ENCODE data around the gene OR1J1.

- TF ChIP-seq POLR2AphosphoS5 (IDR thresholded peaks at IDR 0.05) (no peak), CTCF (IDR thresholded peaks at IDR 0.05) (peak; percentile 45 to 71 (median 55)), POLR2A (IDR thresholded peaks at IDR 0.05) (no peak)
Measured at GRCh38 chr9:122498883-122499288, 21.2 kb upstream of the OR1J1 start.

Data from transverse colon (tissue), 4 donors.